Prostate gland (tissue), 2 donors: ENCODE results near the gene AOAH.

Experiments
- CTCF ChIP-seq, 4 experiments: fragments of 200-600 bp in 2 of 4; fragments of 450-650 bp in 2 of 4; sonication (generic) in 2 of 4; IDR thresholded peaks; 1 replicate in 3 of 4; 2 replicates in 1 of 4; pipeline ENCODE4 v1.5.1; 2016 to 2019; ENCODE audit warnings: antibody characterized with exemption in 4 of 4, mild to moderate bottlenecking in 2 of 4, moderate library complexity in 2 of 4
- POLR2A ChIP-seq: fragments of 450-650 bp; IDR thresholded peaks from one replicate; pipeline ENCODE4 v1.6.1; 2016; ENCODE audit warnings: antibody characterized with exemption, mild to moderate bottlenecking
- POLR2AphosphoS5 ChIP-seq: sonication (generic); formaldehyde crosslinking; IDR thresholded peaks from one replicate; pipeline ENCODE4 v1.6.1; 2017; ENCODE audit warnings: antibody characterized with exemption

DNA sequence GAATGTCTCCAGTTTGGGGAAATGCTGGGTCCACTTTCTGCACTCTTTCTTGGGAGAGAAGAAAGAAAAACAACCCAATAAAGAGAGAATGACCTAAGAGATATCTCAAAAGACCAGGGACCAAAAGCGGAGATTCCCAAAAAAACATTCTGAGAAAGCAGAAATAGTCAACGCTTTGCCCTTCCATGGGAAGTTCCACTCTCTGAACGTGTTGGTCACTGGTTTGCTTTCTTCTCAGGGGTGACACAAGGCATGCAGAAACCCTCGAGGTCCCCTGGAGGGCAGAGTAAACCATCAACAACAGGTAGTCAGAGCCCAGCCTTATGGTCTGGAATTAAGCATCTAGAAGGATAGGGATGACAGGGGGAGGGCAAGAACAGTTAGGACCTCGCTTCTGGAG lies 26.2 kb upstream of the AOAH start:
- no peak for TF ChIP-seq CTCF (IDR thresholded peaks at IDR 0.05)
- no peak for TF ChIP-seq POLR2AphosphoS5
- TF ChIP-seq POLR2A = no peak
